ENCODE measurements around the gene UGT1A8.

- TF ChIP-seq EZH2 (IDR thresholded peaks at IDR 0.05; ENCODE audit: insufficient read depth, poor library complexity, severe bottlenecking) (no peak), EZH2phosphoT487 (IDR thresholded peaks at IDR 0.05; ENCODE audit: insufficient read depth, low read depth) (no peak)
Observed at GRCh38 chr2:233791151-233791882, 173.9 kb downstream of the UGT1A8 start.

Measured in GM23248 (cell line).